HepG2 (cell line): ENCODE data around the gene FAF1. TPM values are rescaled to one million over a fixed set of nuclear protein-coding genes. Genes with fewer than 3 reads are reported as not detected.

ENCODE experiments used
- ATAC-seq: fragments of 200-7000 bp; cut with Tn5 transposase; 3 replicates; pipeline ENCODE4 v1.9.1; 2020; ENCODE audit warnings: mild to moderate bottlenecking, moderate library complexity
- BruUV-seq: library from RNA; stranded (reverse); fragments of 400-500 nt; replicated peaks from 2 replicates; lab custom pipeline; 2021; lab: Mats Ljungman, UMichigan
- CTCF ChIA-PET: fragments of 300-600 bp; formaldehyde crosslinking; extraction: SDS; loops from one replicate; lab custom pipeline; 2021; ENCODE audit warnings: low total read pairs, inconsistent platforms, low intra/inter-chr PET ratio; lab: Yijun Ruan, JAX
- POLR2A ChIA-PET: fragments of 350-600 bp; sonication (Branson Sonifier 250); formaldehyde crosslinking; loops from one replicate; lab custom pipeline; 2020; ENCODE audit warnings: antibody characterized with exemption, inconsistent platforms; lab: Yijun Ruan, JAX
- DNase-seq: peaks from one replicate; pipeline ENCODE4 v3.0.0-alpha.2; 2015; ENCODE audit warnings: low spot score
- FAIRE-seq: peaks from 3 replicates; lab custom pipeline; 2011; peaks lifted over from hg19 to GRCh38; lab: Jason Lieb, UNC
- H2AFZ ChIP-seq: one replicate; pipeline ENCODE4 v1.6.1; 2011; ENCODE audit warnings: low read length, inconsistent platforms
- H3K27ac ChIP-seq: fragments of 300-600 bp; 3 replicates; pipeline ENCODE4 v1.8.0; 2011; ENCODE audit warnings: mixed run types, mild to moderate bottlenecking, mixed read lengths, low read length, inconsistent platforms; ENCODE audit not compliant: insufficient read depth; ENCODE audit errors: extremely low read length
- H3K27me3 ChIP-seq, 2 experiments: fragments of 200-600 bp in 1 of 2; 2 replicates in 1 of 2; 3 replicates in 1 of 2; pipeline versions ENCODE4 v1.6.0 to v1.8.0; 2011; ENCODE audit warnings: low read length in 2 of 2, mild to moderate bottlenecking in 2 of 2, moderate library complexity in 2 of 2, inconsistent platforms in 1 of 2; ENCODE audit not compliant: insufficient read depth in 2 of 2, control insufficient read depth in 1 of 2
- H3K36me3 ChIP-seq, 2 experiments: fragments of 200-600 bp in 1 of 2; replicated peaks in 1 of 2; 2 replicates in 1 of 2; 3 replicates in 1 of 2; pipeline versions ENCODE4 v1.5.1 to v1.8.0; 2011; ENCODE audit warnings: low read length in 2 of 2, inconsistent platforms in 1 of 2; ENCODE audit not compliant: insufficient read depth in 2 of 2, control insufficient read depth in 1 of 2
- H3K4me1 ChIP-seq: 2 replicates; pipeline ENCODE4 v1.5.1; 2012; ENCODE audit warnings: low read length, inconsistent platforms; ENCODE audit not compliant: insufficient read depth
- H3K4me2 ChIP-seq: 2 replicates; pipeline ENCODE4 v1.6.0; 2011; ENCODE audit warnings: low read depth, low read length, inconsistent platforms
- H3K4me3 ChIP-seq, 3 experiments: fragments of 200-600 bp in 1 of 3; sonication (generic), shearing (Covaris generic) in 1 of 3; replicated peaks in 1 of 3; 2 replicates each; pipeline ENCODE4 v1.5.1; 2011 to 2016; ENCODE audit warnings: low read length in 3 of 3, inconsistent platforms in 2 of 3, low read depth in 2 of 3, mild to moderate bottlenecking in 2 of 3, control low read depth in 1 of 3, mixed read lengths in 1 of 3; ENCODE audit not compliant: insufficient read depth in 1 of 3
- H3K79me2 ChIP-seq: one replicate; pipeline ENCODE4 v1.6.1; 2011; ENCODE audit warnings: low read length, inconsistent platforms; ENCODE audit not compliant: insufficient read depth
- H3K9ac ChIP-seq: 2 replicates; pipeline ENCODE4 v1.6.0; 2011; ENCODE audit warnings: mild to moderate bottlenecking, low read depth, low read length, inconsistent platforms; ENCODE audit not compliant: insufficient read depth
- H3K9me3 ChIP-seq: 2 replicates; pipeline ENCODE4 v1.5.1; 2012; ENCODE audit warnings: mild to moderate bottlenecking, low read length
- H4K20me1 ChIP-seq: 2 replicates; pipeline ENCODE4 v1.6.0; 2011; ENCODE audit warnings: inconsistent platforms, mild to moderate bottlenecking, low read length, moderate library complexity; ENCODE audit not compliant: insufficient read depth
- GZF1 ChIP-seq: sonication (generic); formaldehyde crosslinking; IDR thresholded peaks from 2 replicates; pipeline ENCODE4 v1.5.1; 2020; ENCODE audit warnings: mild to moderate bottlenecking, missing genetic modification reagents
- HNF1B ChIP-seq: sonication (generic); formaldehyde crosslinking; IDR thresholded peaks from 2 replicates; pipeline ENCODE4 v1.5.1; 2020; ENCODE audit warnings: mild to moderate bottlenecking, moderate library complexity, missing genetic modification reagents
- JDP2 ChIP-seq: sonication (generic); formaldehyde crosslinking; IDR thresholded peaks from 2 replicates; pipeline ENCODE4 v1.8.1; 2022; ENCODE audit warnings: missing genetic modification reagents, borderline replicate concordance
- NBN ChIP-seq: fragments of 450-650 bp; conservative IDR thresholded peaks from 2 replicates; pipeline ENCODE4 v1.6.1; 2017
- NFKBIZ ChIP-seq: IDR thresholded peaks from 2 replicates; pipeline ENCODE4 v1.6.1; 2018; ENCODE audit warnings: missing genetic modification reagents, missing compliant biosample characterization
- NFYC ChIP-seq: IDR thresholded peaks from 2 replicates; pipeline ENCODE4 v1.6.1; 2016; ENCODE audit warnings: missing genetic modification reagents, missing compliant biosample characterization
- REL ChIP-seq: sonication (generic); formaldehyde crosslinking; conservative IDR thresholded peaks from 2 replicates; pipeline ENCODE4 v1.8.0; 2022; ENCODE audit warnings: mild to moderate bottlenecking, missing genetic modification reagents, moderate library complexity
- SIX4 ChIP-seq: sonication (generic); formaldehyde crosslinking; IDR thresholded peaks from 2 replicates; pipeline ENCODE4 v1.4.0; 2020; ENCODE audit warnings: missing genetic modification reagents
- SP5 ChIP-seq: IDR thresholded peaks from 2 replicates; pipeline ENCODE4 v1.6.1; 2016; ENCODE audit warnings: low read depth, borderline replicate concordance
- ZBTB4 ChIP-seq: sonication (generic); formaldehyde crosslinking; IDR thresholded peaks from 2 replicates; pipeline ENCODE4 v1.4.0; 2020; ENCODE audit warnings: missing genetic modification reagents, mild to moderate bottlenecking, borderline replicate concordance
- ZNF276 ChIP-seq: sonication (generic); formaldehyde crosslinking; IDR thresholded peaks from 2 replicates; pipeline ENCODE4 v1.4.0; 2020; ENCODE audit warnings: mild to moderate bottlenecking, low read depth, missing genetic modification reagents
- ZNF501 ChIP-seq: sonication (generic); formaldehyde crosslinking; IDR thresholded peaks from 2 replicates; pipeline ENCODE4 v1.5.1; 2020; ENCODE audit warnings: mild to moderate bottlenecking, moderate library complexity, missing genetic modification reagents
- ZNF577 ChIP-seq: sonication (generic); formaldehyde crosslinking; IDR thresholded peaks from 2 replicates; pipeline ENCODE4 v1.4.0; 2020; ENCODE audit warnings: mild to moderate bottlenecking, low read depth, missing genetic modification reagents, borderline replicate concordance
- ZNF710 ChIP-seq: sonication (generic); formaldehyde crosslinking; IDR thresholded peaks from 2 replicates; pipeline ENCODE4 v1.5.0; 2020; ENCODE audit warnings: mild to moderate bottlenecking, missing genetic modification reagents, borderline replicate concordance
- WGBS: methylation state at CpG from one replicate; pipeline ENCODE4 v1.1.6; 2017; ENCODE audit warnings: low lambda C conversion rate; 5-methylcytosine and 5-hydroxymethylcytosine counted together
- in situ Hi-C: cut with HindIII; loops from 2 replicates; pipeline ENCODE4 v1.10.0; 2017; ENCODE audit warnings: low pct_unique_long_range_greater_than_20kb; ENCODE audit not compliant: extremely low pct_ligation_motif_present
- intact Hi-C: fragments of 100-400 bp; cut with micrococcal nuclease; formaldehyde crosslinking; loops from one replicate; pipeline ENCODE4 v1.10.0; 2022; ENCODE audit not compliant: unreplicated experiment
- polyA plus RNA-seq, 8 experiments: library from polyadenylated mRNA; depleted of rRNA in 3 of 8; stranded (reverse) in 7 of 8; unstranded in 1 of 8; fragments of >200 nt; fragmentation: Illumina TruSeq in 4 of 8; extraction: Trizol in 4 of 8; gene quantifications; 2 replicates each; pipeline versions ENCODE4 v1.2.1 to v1.2.3, GENCODE V29; 2011 to 2016; ENCODE audit warnings: low read depth in 4 of 8, missing spikeins in 1 of 8, mixed read lengths in 1 of 8; ENCODE audit not compliant: insufficient read depth in 1 of 8
- total RNA-seq, 5 experiments: library from RNA; depleted of rRNA; stranded (reverse); fragments of >200 nt; fragmentation: Illumina TruSeq; extraction: Trizol; gene quantifications; 2 replicates each; pipeline ENCODE4 v1.2.3, GENCODE V29; 2016; ENCODE audit warnings: low read depth in 1 of 5

The FAF1 gene
- total and polyA plus RNA-seq, 2 of the 13 experiments (the other 11 are each of a cell fraction or from before 2014, with no cell fraction given), result 19.4 to 63.3 TPM

GRCh38 chr1:50982611-50983010 lies 22.5 kb upstream of the FAF1 start (continued):
- TF ChIP-seq SP5, result no peak
- no peak for TF ChIP-seq NBN
- TF ChIP-seq, all 625 proteins: peak for 0

- no peak overlapping the region for H3K27ac ChIP-seq
- H3K36me3 ChIP-seq, result no peaks in the 10 kb centered on the region
- 97% methylated on average over 1 of the region's 1 CpG for WGBS
- no peaks in the 10 kb centered on the region for H4K20me1 ChIP-seq
- peaks cover 24% of the 10 kb centered on the region for H3K79me2 ChIP-seq
- BruUV-seq, result no TSS peak
- intact Hi-C loops, result no loop called here
- H3K27me3 ChIP-seq, result no peaks in the 10 kb centered on the region; a peak in 1 of 5 replicates
- peaks cover 15% of the 10 kb centered on the region for H3K4me1 ChIP-seq
- no peak for DNase-seq
- in situ Hi-C loops, result no loop called here
- no peak overlapping the region for H3K9ac ChIP-seq
- H3K9me3 ChIP-seq, result no peaks in the 10 kb centered on the region
- no peak overlapping the region for H3K4me2 ChIP-seq
- CTCF ChIA-PET, result no interaction called here
- POLR2A ChIA-PET, result no interaction called here
- no peak for FAIRE-seq
- H3K4me3 ChIP-seq, result no peak overlapping the region
- no peak for ATAC-seq
- H2AFZ ChIP-seq, result no peak overlapping the region
- no peak for TF ChIP-seq NFYC
- no peak for TF ChIP-seq NFKBIZ (CRISPR knock-in tag)
- no peak for TF ChIP-seq JDP2 (CRISPR knock-in tag)
- TF ChIP-seq ZNF276 (CRISPR knock-in tag), result no peak
- TF ChIP-seq GZF1 (CRISPR knock-in tag), result no peak
- no peak for TF ChIP-seq REL (CRISPR knock-in tag)
- TF ChIP-seq SIX4 (CRISPR knock-in tag), result no peak
- no peak for TF ChIP-seq HNF1B (CRISPR knock-in tag)
- no peak for TF ChIP-seq ZNF501
- no peak for TF ChIP-seq ZNF577 (CRISPR knock-in tag)
- TF ChIP-seq ZBTB4 (CRISPR knock-in tag), result no peak
- TF ChIP-seq ZNF710 (CRISPR knock-in tag), result no peak
Observed at GRCh38 chr1:50981741-50982140, 21.7 kb upstream of the FAF1 start.
